ENCODE data around the gene MESP1. TPM values are rescaled to one million over a fixed set of nuclear protein-coding genes. Genes with fewer than 3 reads are reported as not detected.

Gene MESP1, protein sequence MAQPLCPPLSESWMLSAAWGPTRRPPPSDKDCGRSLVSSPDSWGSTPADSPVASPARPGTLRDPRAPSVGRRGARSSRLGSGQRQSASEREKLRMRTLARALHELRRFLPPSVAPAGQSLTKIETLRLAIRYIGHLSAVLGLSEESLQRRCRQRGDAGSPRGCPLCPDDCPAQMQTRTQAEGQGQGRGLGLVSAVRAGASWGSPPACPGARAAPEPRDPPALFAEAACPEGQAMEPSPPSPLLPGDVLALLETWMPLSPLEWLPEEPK
- 0.07 TPM in 1 of 2 replicates, not detected in the other for total RNA-seq

DNA sequence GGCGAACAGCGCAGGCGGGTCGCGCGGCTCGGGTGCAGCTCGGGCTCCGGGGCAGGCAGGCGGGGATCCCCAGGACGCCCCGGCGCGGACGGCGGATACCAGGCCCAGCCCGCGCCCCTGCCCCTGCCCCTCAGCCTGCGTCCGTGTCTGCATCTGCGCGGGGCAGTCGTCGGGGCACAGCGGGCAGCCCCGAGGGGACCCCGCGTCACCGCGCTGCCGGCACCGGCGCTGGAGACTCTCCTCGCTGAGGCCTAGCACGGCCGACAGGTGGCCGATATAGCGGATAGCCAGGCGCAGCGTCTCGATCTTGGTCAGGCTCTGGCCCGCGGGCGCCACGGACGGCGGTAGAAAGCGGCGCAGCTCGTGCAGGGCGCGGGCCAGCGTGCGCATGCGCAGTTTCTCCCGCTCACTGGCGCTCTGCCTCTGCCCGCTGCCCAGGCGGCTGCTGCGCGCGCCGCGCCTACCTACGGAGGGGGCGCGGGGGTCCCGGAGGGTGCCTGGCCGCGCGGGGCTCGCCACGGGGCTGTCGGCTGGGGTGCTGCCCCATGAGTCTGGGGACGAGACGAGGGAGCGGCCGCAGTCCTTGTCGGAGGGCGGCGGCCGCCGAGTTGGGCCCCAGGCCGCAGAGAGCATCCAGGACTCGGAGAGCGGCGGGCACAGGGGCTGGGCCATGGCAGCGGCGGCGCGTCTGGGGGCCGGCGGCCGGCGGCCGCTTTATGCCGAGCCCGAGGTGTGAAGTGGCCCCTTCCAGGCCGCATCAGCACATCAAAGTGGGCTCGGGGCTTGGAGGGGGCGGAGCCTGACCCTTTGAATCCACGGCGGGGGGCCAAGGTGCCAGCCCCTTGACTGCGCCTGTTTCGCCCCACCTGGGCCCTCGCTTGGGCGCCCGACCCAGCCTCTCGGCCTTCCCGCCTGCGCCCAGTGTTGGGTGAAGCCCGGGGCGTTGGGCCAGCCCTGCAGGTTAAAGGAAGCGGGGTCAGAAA, at the start of gene MESP1:
MESP1 (minus strand) TSS at position 690 of the 983 bp plus-strand sequence; CDS start at position 672, 18 bp downstream.

DNA sequence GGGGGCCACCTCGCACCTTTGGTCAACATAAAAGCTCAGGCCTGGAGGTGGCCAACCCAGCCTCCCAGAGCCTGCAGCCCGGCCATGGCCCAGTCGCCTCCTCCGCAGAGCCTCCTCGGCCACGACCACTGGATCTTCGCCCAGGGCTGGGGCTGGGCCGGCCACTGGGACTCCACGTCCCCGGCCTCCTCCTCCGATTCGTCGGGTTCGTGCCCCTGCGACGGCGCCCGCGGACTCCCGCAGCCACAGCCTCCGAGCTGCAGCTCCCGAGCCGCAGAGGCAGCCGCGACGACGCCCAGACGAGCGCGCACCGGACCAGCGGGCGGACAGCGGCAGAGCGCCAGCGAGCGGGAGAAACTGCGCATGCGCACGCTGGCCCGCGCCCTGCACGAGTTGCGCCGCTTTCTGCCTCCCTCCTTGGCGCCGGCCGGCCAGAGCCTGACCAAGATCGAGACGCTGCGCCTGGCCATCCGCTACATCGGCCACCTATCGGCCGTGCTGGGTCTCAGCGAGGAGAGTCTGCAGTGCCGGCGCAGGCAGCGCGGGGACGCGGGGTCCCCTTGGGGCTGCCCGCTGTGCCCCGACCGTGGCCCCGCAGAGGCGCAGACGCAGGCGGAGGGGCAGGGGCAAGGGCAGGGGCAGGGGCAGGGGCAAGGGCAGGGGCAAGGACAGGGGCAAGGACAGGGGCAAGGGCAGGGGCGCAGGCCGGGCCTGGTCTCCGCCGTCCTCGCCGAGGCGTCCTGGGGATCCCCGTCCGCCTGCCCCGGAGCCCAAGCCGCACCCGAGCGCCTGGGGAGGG, 25.4 kb upstream of the MESP1 start, which contains the start of gene MESP2:
MESP2 (plus strand) TSS at position 59 of the 799 bp plus-strand sequence; CDS start at position 85, 26 bp downstream.

Other genes starting within 250 kb of the MESP1 start
- gene TICRR, start 175.8 kb downstream of the MESP1 start, total RNA-seq: 6.3 and 7.6 TPM in 2 replicates
- 1.9 and 2.9 TPM in 2 replicates for gene KIF7, start 95.8 kb downstream of the MESP1 start, total RNA-seq
- gene PLIN1, start 71.9 kb downstream of the MESP1 start, total RNA-seq: 0.07 and 0.28 TPM in 2 replicates
- 4.2 and 5.1 TPM in 2 replicates for gene PEX11A, start 60.5 kb downstream of the MESP1 start, total RNA-seq
- gene WDR93, start 60.4 kb downstream of the MESP1 start, total RNA-seq: not detected in 2 replicates
- 0.37 and 0.42 TPM in 2 replicates for gene MESP2, start 25.1 kb upstream of the MESP1 start, total RNA-seq
- gene ANPEP, start 63.6 kb upstream of the MESP1 start, total RNA-seq: 1.3 and 1.8 TPM in 2 replicates
- 37.8 and 63.5 TPM in 2 replicates for gene AP3S2, start 142.7 kb upstream of the MESP1 start, total RNA-seq
- gene ARPIN, start 161.7 kb upstream of the MESP1 start, total RNA-seq: 8.8 and 14.1 TPM in 2 replicates